Measurements from ENCODE around the gene ROBO1. TPM values are rescaled to one million over a fixed set of nuclear protein-coding genes. Genes with fewer than 3 reads are reported as not detected.
"Not testable (repeated sequence)": the region's sequence is repeated elsewhere in the genome, so short reads cannot be mapped to it uniquely, and the experiment has no call there.

The ROBO1 gene
- total RNA-seq, 4 donors from 2014 or later = 25.0 to 42.6 (median 35.7) TPM

- H3K36me3 ChIP-seq = no peaks in the 10 kb centered on the region
- no peak for DNase-seq
- intact Hi-C loops (cut with DNase I) = no loop called here
- peaks cover 0 to 11% (median 2%) of the 10 kb centered on the region in 3 donors for H3K4me1 ChIP-seq
- no peak overlapping the region for H3K4me3 ChIP-seq
- H3K9me3 ChIP-seq = no peaks in the 10 kb centered on the region
- TF ChIP-seq POLR2A (IDR thresholded peaks at IDR 0.05) = no peak
- TF ChIP-seq CTCF (IDR thresholded peaks at IDR 0.05) = no peak
- 17 to 37% methylated on average over 3 of the region's 3 CpGs for WGBS, 2 donors
- H3K27ac ChIP-seq = no peak overlapping the region
- no peaks in the 10 kb centered on the region for H3K27me3 ChIP-seq
Measured at GRCh38 chr3:79184251-79184650, 583.5 kb downstream of the ROBO1 start.

GRCh38 chr3:79183496-79183895, 584.3 kb downstream of the ROBO1 start:
- 29 to 32% methylated on average over 1 of the region's 1 CpG for WGBS, 2 donors
- peaks cover 0 to 11% (median 2%) of the 10 kb centered on the region in 3 donors for H3K4me1 ChIP-seq
- no peaks in the 10 kb centered on the region for H3K36me3 ChIP-seq
- no peaks in the 10 kb centered on the region for H3K27me3 ChIP-seq
- no peak for DNase-seq
- no peak overlapping the region for H3K4me3 ChIP-seq
- intact Hi-C loops (cut with DNase I) = no loop called here
- no peak for TF ChIP-seq CTCF (IDR thresholded peaks at IDR 0.05)
- no peak for TF ChIP-seq POLR2A (IDR thresholded peaks at IDR 0.05)
- no peak overlapping the region for H3K27ac ChIP-seq
- no peaks in the 10 kb centered on the region for H3K9me3 ChIP-seq

- Histone ChIP-seq H3K27me3 (no peaks in the 10 kb centered on the region), H3K4me3 (no peak overlapping the region), H3K9me3 (no peaks in the 10 kb centered on the region), H3K27ac (no peak overlapping the region), H3K36me3 (no peaks in the 10 kb centered on the region), H3K4me1 (peaks cover 0 to 3% (median 2%) of the 10 kb centered on the region in 3 donors)
- no peak for DNase-seq
- intact Hi-C loops (cut with DNase I) = no loop called here
- WGBS, 2 donors = 66 to 75% methylated on average over 5 of the region's 5 CpGs
- TF ChIP-seq CTCF (IDR thresholded peaks at IDR 0.05) (no peak), POLR2A (IDR thresholded peaks at IDR 0.05) (no peak)
Measured at GRCh38 chr3:79178471-79179180, 589.2 kb downstream of the ROBO1 start.

GRCh38 chr3:79175870-79176269, 591.9 kb downstream of the ROBO1 start:
- H3K9me3 ChIP-seq = peaks cover 0 to 4% (median 0%) of the 10 kb centered on the region in 3 donors
- no peak for DNase-seq
- TF ChIP-seq POLR2A (IDR thresholded peaks at IDR 0.05) = no peak
- TF ChIP-seq CTCF (IDR thresholded peaks at IDR 0.05) = no peak
- intact Hi-C loops (cut with DNase I) = no loop called here
- H3K4me1 ChIP-seq = no peaks in the 10 kb centered on the region
- no peaks in the 10 kb centered on the region for H3K27me3 ChIP-seq
- H3K4me3 ChIP-seq = no peak overlapping the region
- H3K27ac ChIP-seq = no peak overlapping the region
- no peaks in the 10 kb centered on the region for H3K36me3 ChIP-seq
- WGBS, 2 donors = 71 to 80% methylated on average over 1 of the region's 1 CpG

- intact Hi-C loops (cut with DNase I) = not testable (repeated sequence)
Measured at GRCh38 chr3:79173259-79173658, 594.5 kb downstream of the ROBO1 start.

More at GRCh38 chr3:79173259-79173658, 594.5 kb downstream of the ROBO1 start:
- not testable (repeated sequence) for H3K36me3 ChIP-seq, H3K4me1 ChIP-seq, H3K27ac ChIP-seq, H3K27me3 ChIP-seq, H3K9me3 ChIP-seq, H3K4me3 ChIP-seq, DNase-seq
- WGBS, 2 donors = no CpG with 5 or more reads among the region's 21 CpGs
